IMR-90 (cell line): ENCODE measurements around the gene PODXL2. TPM values are rescaled to one million over a fixed set of nuclear protein-coding genes. Genes with fewer than 3 reads are reported as not detected.

Experiments
- ATAC-seq: fragments of 200-7000 bp; cut with Tn5 transposase; 2 replicates; pipeline ENCODE4 v1.9.1; 2020; ENCODE audit warnings: low read depth, mild to moderate bottlenecking, moderate library complexity
- BruUV-seq: library from RNA; stranded (reverse); fragments of 400-500 nt; replicated peaks from 2 replicates; lab custom pipeline; 2021; lab: Mats Ljungman, UMichigan
- CTCF ChIA-PET: fragments of 300-600 bp; formaldehyde crosslinking; extraction: SDS; loops from one replicate; lab custom pipeline; 2021; ENCODE audit warnings: antibody characterized with exemption; lab: Yijun Ruan, JAX
- POLR2A ChIA-PET: fragments of 300-600 bp; sonication (Branson Sonifier 250); formaldehyde crosslinking; loops from one replicate; lab custom pipeline; 2022; ENCODE audit warnings: antibody characterized with exemption; ENCODE audit not compliant: unreplicated experiment; lab: Charles Lee
- DNase-seq: peaks from one replicate; pipeline ENCODE4 v3.0.0; 2013
- H2AFZ ChIP-seq: replicated peaks from 2 replicates; pipeline ENCODE3; 2013; ENCODE audit warnings: low read length, mild to moderate bottlenecking; ENCODE audit not compliant: poor library complexity
- H2AK5ac ChIP-seq: 2 replicates; pipeline ENCODE4 v1.6.1; 2013; ENCODE audit warnings: low read depth, low read length, inconsistent platforms
- H2AK9ac ChIP-seq: replicated peaks from 2 replicates; pipeline ENCODE3; 2013; ENCODE audit warnings: mild to moderate bottlenecking, low read depth, low read length, moderate library complexity; ENCODE audit not compliant: poor library complexity
- H2BK120ac ChIP-seq: 2 replicates; pipeline ENCODE4 v1.6.1; 2013; ENCODE audit warnings: low read depth, low read length, inconsistent platforms
- H2BK15ac ChIP-seq: 3 replicates; pipeline ENCODE4 v1.6.1; 2013; ENCODE audit warnings: low read depth, low read length, inconsistent platforms
- H2BK20ac ChIP-seq: 2 replicates; pipeline ENCODE4 v1.6.1; 2013; ENCODE audit warnings: low read depth, mild to moderate bottlenecking, inconsistent platforms, low read length, moderate library complexity
- H2BK5ac ChIP-seq: 2 replicates; pipeline ENCODE4 v1.6.1; 2013; ENCODE audit warnings: mild to moderate bottlenecking, low read depth, low read length, inconsistent platforms; ENCODE audit not compliant: poor library complexity, severe bottlenecking
- H3K14ac ChIP-seq: replicated peaks from 2 replicates; pipeline ENCODE4 v1.6.1; 2013; ENCODE audit warnings: low read depth, low read length, inconsistent platforms
- H3K18ac ChIP-seq: 2 replicates; pipeline ENCODE4 v1.6.1; 2013; ENCODE audit warnings: low read depth, low read length, control low read depth
- H3K23ac ChIP-seq: 2 replicates; pipeline ENCODE4 v1.6.1; 2013; ENCODE audit warnings: low read depth, low read length, inconsistent platforms
- H3K27ac ChIP-seq: 2 replicates; pipeline ENCODE4 v1.5.1; 2013; ENCODE audit warnings: mild to moderate bottlenecking, control low read depth, low read length; ENCODE audit not compliant: insufficient read depth
- H3K27me3 ChIP-seq: 2 replicates; pipeline ENCODE4 v1.6.1; 2013; ENCODE audit warnings: low read length; ENCODE audit not compliant: control insufficient read depth, insufficient read depth
- H3K36me3 ChIP-seq: 2 replicates; pipeline ENCODE4 v1.6.1; 2013; ENCODE audit warnings: low read length, mixed read lengths; ENCODE audit not compliant: control insufficient read depth, insufficient read depth
- H3K4ac ChIP-seq: 2 replicates; pipeline ENCODE4 v1.6.1; 2013; ENCODE audit warnings: low read depth, low read length, inconsistent platforms
- H3K4me1 ChIP-seq: 2 replicates; pipeline ENCODE4 v1.6.1; 2013; ENCODE audit warnings: low read length, mixed read lengths; ENCODE audit not compliant: control insufficient read depth, insufficient read depth
- H3K4me2 ChIP-seq: 2 replicates; pipeline ENCODE4 v1.6.1; 2013; ENCODE audit warnings: low read depth, mild to moderate bottlenecking, control low read depth, low read length, moderate library complexity
- H3K4me3 ChIP-seq: 2 replicates; pipeline ENCODE4 v1.5.1; 2013; ENCODE audit warnings: low read depth, mild to moderate bottlenecking, control low read depth, low read length, moderate library complexity; ENCODE audit not compliant: insufficient read depth
- H3K56ac ChIP-seq: 2 replicates; pipeline ENCODE4 v1.6.1; 2013; ENCODE audit warnings: low read length, inconsistent platforms; ENCODE audit not compliant: insufficient read depth; ENCODE audit errors: extremely low read depth
- H3K79me1 ChIP-seq, 2 experiments: 2 replicates each; pipeline ENCODE4 v1.6.1; 2013; ENCODE audit warnings: low read length in 2 of 2, inconsistent platforms in 1 of 2, low read depth in 1 of 2
- H3K9ac ChIP-seq: 2 replicates; pipeline ENCODE4 v1.6.1; 2013; ENCODE audit warnings: low read depth, low read length, control low read depth
- H3K9me1 ChIP-seq: 2 replicates; pipeline ENCODE4 v1.6.1; 2013; ENCODE audit warnings: low read length, inconsistent platforms; ENCODE audit not compliant: insufficient read depth
- H3K9me3 ChIP-seq: 2 replicates; pipeline ENCODE4 v1.6.1; 2013; ENCODE audit warnings: low read length; ENCODE audit not compliant: control insufficient read depth, insufficient read depth
- H4K20me1 ChIP-seq: 2 replicates; pipeline ENCODE4 v1.6.1; 2013; ENCODE audit warnings: low read length, inconsistent platforms; ENCODE audit not compliant: insufficient read depth
- H4K5ac ChIP-seq: 2 replicates; pipeline ENCODE4 v1.6.1; 2013; ENCODE audit warnings: mild to moderate bottlenecking, low read depth, low read length, control low read depth
- H4K8ac ChIP-seq, 2 experiments: 2 replicates each; pipeline ENCODE4 v1.6.1; 2013; ENCODE audit warnings: low read depth in 2 of 2, low read length in 2 of 2, control low read depth in 1 of 2, inconsistent platforms in 1 of 2
- H4K91ac ChIP-seq: 2 replicates; pipeline ENCODE4 v1.6.1; 2013; ENCODE audit warnings: low read depth, low read length, inconsistent platforms; ENCODE audit not compliant: insufficient read depth
- CEBPB ChIP-seq: IDR thresholded peaks from 2 replicates; pipeline ENCODE4 v1.6.1; 2012; ENCODE audit warnings: low read depth, low read length, improper control_type of control experiment
- CTCF ChIP-seq: conservative IDR thresholded peaks from 2 replicates; pipeline ENCODE4 v1.5.1; 2012; ENCODE audit warnings: mild to moderate bottlenecking, low read depth, low read length, improper control_type of control experiment
- ELK1 ChIP-seq: fragments of 150-350 bp; IDR thresholded peaks from 2 replicates; pipeline ENCODE4 v1.6.1; 2016; ENCODE audit warnings: low read depth, mild to moderate bottlenecking, low read length, moderate library complexity, borderline replicate concordance
- MAFK ChIP-seq: IDR thresholded peaks from 2 replicates; pipeline ENCODE4 v1.6.1; 2012; ENCODE audit warnings: low read depth, low read length, improper control_type of control experiment
- POLR2A ChIP-seq: IDR thresholded peaks from 2 replicates; pipeline ENCODE4 v1.6.1; 2012; ENCODE audit warnings: mild to moderate bottlenecking, low read depth, low read length
- RCOR1 ChIP-seq: IDR thresholded peaks from 2 replicates; pipeline ENCODE4 v1.6.1; 2012; ENCODE audit warnings: mild to moderate bottlenecking, low read length, improper control_type of control experiment; ENCODE audit not compliant: insufficient replicate concordance
- WGBS, 2 experiments: methylation state at CpG; one replicate each; pipeline versions ENCODE4 v1.1.5 to v1.1.7; 2013; ENCODE audit warnings: missing lambda C conversion rate in 2 of 2; ENCODE audit not compliant: insufficient read length in 1 of 2; ENCODE audit errors: extremely low coverage in 2 of 2; 5-methylcytosine and 5-hydroxymethylcytosine counted together
- dilution Hi-C: fragments of 300-500 bp; cut with HindIII; formaldehyde crosslinking; loops from one replicate; pipeline ENCODE4 v1.14.3; 2018; ENCODE audit warnings: low sequenced_read_pairs; ENCODE audit not compliant: unreplicated experiment
- in situ Hi-C: fragments of 300-500 bp; cut with MboI; formaldehyde crosslinking; loops from 3 replicates; pipeline ENCODE4 v1.14.3; 2019; ENCODE audit warnings: low sequenced_read_pairs, inconsistent platforms, mixed read lengths
- intact Hi-C: fragments of 100-400 bp; cut with micrococcal nuclease; formaldehyde crosslinking; loops from 2 replicates; pipeline ENCODE4 v1.10.0; 2022
- polyA plus RNA-seq, 3 experiments: library from polyadenylated mRNA; depleted of rRNA; stranded (reverse); fragments of >200 nt; gene quantifications; 2 replicates each; pipeline ENCODE4 v1.2.3, GENCODE V29; 2012; ENCODE audit warnings: low replicate concordance in 1 of 3
- total RNA-seq: library from RNA; depleted of rRNA; stranded (reverse); fragments of >200 nt; gene quantifications from 2 replicates; pipeline ENCODE4 v1.2.3, GENCODE V29; 2012

PODXL2 gene
- total and polyA plus RNA-seq, 2 of the 4 experiments (the other 2 are of a cell fraction) = 1.6 to 5.4 TPM

- H2BK20ac ChIP-seq = no peak overlapping the region
- no peak overlapping the region for H4K8ac ChIP-seq
- H3K23ac ChIP-seq = no peak overlapping the region
- ChIA-PET POLR2A (no interaction called here), CTCF (no interaction called here)
- peaks cover 10% of the 10 kb centered on the region for H3K4me1 ChIP-seq
- DNase-seq = no peak
- no peak overlapping the region for H4K5ac ChIP-seq
- peaks cover 10% of the 10 kb centered on the region; the same call in 1 of the 2 replicates for H3K9me1 ChIP-seq
- no peak overlapping the region for H2AK9ac ChIP-seq
- H3K4me2 ChIP-seq = peak overlapping the region; percentile 59; the same call in 1 of the 2 replicates
- H3K9me3 ChIP-seq = no peaks in the 10 kb centered on the region
- H2AK5ac ChIP-seq = no peak overlapping the region
- TF ChIP-seq RCOR1 (no peak), ELK1 (no peak), MAFK (no peak), CTCF (no peak), POLR2A (no peak), CEBPB (no peak)
- no peak overlapping the region for H3K14ac ChIP-seq
- 91% methylated on average over 9 of the region's 17 CpGs; no CpG with 5 or more reads in 1 of the 2 experiments for WGBS, 2 experiments
- H3K18ac ChIP-seq = no peak overlapping the region
- intact Hi-C loops = no loop called here
- H3K36me3 ChIP-seq = peaks cover 28% of the 10 kb centered on the region
- H3K27ac ChIP-seq = no peak overlapping the region
- ATAC-seq = no peak
- no peaks in the 10 kb centered on the region for H3K27me3 ChIP-seq
- H4K20me1 ChIP-seq = no peaks in the 10 kb centered on the region; the same call in none of the 2 replicates
- H2BK120ac ChIP-seq = no peak overlapping the region
- H2BK5ac ChIP-seq = no peak overlapping the region
- peaks cover 19 to 35% of the 10 kb centered on the region in 2 experiments for H3K79me1 ChIP-seq
- H4K91ac ChIP-seq = no peak overlapping the region
- H3K4me3 ChIP-seq = no peak overlapping the region
- H3K4ac ChIP-seq = no peak overlapping the region
- BruUV-seq = no TSS peak
- no peak overlapping the region for H3K9ac ChIP-seq
- H2AFZ ChIP-seq = no peak overlapping the region
- in situ Hi-C loops = no loop called here
- H3K56ac ChIP-seq = no peak overlapping the region
- H2BK15ac ChIP-seq = no peak overlapping the region
- dilution Hi-C loops = no loop called here
Measured at GRCh38 chr3:127674101-127674721, 45.2 kb downstream of the PODXL2 start.
